SKM-1 treated with dmso at 0.1 percent for 144 hours (cell line): Measurements from ENCODE around the gene RPL41.
A peak's percentile ranks its signal among the peaks of the same experiment; 100 is the strongest.
"Not testable (repeated sequence)": the region's sequence is repeated elsewhere in the genome, so short reads cannot be mapped to it uniquely, and the experiment has no call there.

ENCODE experiments used
- DNase-seq: peaks from one replicate; lab custom pipeline; 2025; ENCODE audit not compliant: unreplicated experiment; lab: John Stamatoyannopoulos, UW

The RPL41 gene

DNA sequence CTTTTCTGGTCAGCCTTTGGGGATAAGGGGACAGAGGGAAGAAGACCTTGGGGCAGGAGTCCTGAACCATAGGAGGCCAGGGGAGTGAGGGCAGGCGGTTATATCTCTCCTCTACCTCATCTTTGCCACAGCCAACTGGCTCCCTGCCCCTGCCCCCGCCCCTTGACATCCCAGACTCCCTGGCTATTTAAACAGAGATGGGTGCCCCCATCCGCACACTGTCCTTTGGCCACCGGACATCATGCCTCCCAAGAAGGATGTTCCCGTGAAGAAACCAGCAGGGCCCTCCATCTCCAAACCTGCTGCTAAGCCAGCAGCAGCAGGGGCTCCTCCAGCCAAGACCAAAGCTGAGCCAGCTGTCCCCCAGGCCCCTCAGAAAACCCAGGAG is 37.2 kb downstream of the RPL41 start:
- DNase-seq: no peak

DNA sequence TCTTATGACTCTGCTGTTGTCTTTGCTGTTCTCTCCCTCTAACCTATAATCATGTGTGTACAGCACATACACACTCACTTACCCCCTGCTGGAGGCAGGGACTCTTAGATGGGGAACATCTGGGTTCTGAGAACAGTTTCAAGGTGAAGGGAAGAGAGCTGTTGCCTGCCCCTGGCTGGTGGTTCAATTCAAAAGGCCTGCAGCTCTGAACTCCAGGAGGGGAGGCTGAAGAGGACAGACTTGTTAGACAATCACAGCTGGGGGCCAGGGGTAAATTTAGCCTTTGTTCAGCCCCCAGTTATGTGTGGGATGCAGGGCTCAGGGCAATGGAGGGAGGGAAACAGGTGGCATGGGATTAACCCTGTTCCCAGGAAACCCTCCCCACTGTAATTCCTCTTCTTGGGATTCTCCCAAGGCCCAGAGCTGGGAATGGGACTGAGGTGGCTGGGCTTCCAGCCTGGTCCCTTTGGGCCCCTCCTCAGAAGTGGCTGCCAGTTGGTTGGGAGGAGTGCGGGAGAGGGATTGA is 37.9 kb downstream of the RPL41 start:
- DNase-seq: no peak

DNA sequence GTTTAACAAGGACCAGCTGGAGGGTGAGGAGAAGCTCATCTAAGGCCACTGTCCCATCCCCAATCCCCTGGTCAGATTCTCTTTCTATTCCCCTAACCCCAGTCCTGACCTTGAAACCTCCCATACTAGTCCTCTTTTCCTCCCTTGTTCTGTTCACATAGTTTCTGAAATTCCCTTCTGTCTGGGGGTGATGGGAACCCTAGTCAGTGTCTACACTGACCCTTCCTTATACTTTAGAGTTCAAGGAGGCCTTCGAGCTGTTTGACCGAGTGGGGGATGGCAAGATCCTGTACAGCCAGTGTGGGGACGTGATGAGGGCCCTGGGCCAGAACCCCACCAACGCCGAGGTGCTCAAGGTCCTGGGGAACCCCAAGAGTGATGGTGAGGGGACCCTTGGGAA is 38.4 kb downstream of the RPL41 start:
- no peak for DNase-seq

DNA sequence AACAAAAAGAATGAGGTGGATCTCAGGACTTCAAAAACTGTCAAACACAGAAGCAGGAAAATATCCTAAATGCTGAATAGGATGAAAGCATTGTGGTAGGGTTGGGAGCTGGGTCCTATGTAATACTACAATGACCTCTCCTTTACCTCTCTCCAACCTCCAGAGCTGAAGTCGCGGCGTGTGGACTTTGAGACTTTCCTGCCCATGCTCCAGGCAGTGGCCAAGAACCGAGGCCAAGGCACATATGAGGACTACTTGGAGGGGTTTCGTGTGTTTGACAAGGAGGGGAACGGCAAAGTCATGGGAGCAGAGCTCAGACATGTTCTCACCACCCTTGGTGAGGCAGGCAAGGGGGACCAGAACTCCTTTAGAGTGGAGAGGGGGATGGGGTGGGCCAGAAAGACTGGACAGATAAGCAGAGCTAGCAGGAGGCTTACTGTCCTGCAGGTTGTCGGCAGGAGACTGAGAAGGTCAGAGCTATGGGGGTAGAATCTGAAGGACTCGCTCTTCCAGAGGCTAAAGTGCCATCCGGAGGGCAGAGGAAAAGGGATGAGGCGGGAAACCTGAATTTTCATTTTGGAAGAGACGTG is 38.9 kb downstream of the RPL41 start:
- DNase-seq: no peak

DNA sequence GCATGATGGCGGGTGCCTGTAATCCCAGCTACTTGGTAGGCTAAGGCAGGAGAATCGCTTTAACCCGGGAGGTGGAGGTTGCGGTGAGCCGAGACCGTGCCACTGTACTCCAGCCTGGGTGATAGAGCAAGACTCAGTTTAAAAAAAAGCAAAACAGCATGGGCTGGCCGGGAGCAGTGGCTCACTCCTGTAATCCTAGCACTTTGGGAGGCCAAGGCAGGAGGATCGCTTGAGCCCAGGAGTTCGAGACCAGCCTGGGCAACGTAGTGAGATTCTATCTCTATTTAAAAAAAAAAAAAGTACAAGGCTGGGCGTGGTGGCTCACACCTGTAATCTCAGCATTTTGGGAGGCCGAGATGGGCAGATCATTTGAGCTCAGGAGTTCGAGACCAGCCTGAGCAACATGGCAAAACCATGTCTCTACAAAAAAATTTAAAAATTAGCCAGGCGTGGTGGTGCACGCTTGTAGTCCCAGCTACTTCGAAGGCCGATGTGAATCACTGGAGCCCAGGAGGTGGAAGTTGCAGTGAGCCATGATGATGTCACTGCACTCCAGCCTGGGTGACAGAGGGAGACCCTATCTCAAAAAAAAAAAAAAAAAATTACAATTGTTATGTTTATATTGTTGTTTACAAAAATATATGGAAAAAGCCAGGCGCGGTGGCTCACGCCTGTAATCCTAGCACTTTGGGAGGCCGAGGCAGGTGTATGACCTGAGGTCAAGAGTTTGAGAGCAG is 40.2 kb downstream of the RPL41 start:
- DNase-seq: not testable (repeated sequence)

DNA sequence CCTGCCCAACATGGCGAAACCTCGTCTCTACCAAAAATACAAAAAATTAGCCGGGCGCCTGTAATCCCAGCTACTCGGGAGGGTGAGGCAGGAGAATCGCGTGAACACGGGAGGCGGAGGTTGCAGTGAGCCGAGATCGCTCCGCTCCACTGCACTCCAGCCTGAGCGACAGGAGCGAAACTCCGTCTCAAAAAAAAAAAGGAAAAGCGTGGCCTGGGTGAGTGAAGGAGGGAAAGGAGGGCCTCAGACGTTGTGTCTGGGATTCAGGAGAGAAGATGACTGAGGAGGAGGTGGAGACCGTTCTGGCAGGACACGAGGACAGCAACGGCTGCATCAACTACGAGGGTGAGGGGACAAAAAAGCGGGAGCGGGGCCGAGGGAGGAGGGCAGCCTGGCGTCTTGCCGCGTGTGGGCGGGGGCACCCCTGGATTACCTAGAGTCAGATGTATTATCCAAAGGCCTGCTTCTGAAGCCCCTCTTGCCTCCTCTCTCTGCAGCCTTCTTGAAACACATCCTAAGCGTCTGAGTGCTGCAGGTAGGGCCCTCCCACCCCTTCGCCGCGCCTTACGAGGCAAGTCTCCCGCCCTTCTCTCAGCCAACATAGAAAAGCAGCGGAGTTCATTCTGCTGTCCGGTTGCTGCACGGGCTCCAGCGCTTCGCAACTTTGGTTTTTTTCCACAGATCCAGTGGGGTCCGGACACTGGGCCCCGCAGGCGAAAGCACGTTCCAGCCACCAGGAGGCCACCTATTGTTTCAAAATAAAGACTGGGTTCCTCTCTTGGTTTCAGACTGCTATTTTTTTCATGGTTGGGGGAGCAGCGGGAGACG is 41.0 kb downstream of the RPL41 start:
- peak; percentile 65 for DNase-seq

DNA sequence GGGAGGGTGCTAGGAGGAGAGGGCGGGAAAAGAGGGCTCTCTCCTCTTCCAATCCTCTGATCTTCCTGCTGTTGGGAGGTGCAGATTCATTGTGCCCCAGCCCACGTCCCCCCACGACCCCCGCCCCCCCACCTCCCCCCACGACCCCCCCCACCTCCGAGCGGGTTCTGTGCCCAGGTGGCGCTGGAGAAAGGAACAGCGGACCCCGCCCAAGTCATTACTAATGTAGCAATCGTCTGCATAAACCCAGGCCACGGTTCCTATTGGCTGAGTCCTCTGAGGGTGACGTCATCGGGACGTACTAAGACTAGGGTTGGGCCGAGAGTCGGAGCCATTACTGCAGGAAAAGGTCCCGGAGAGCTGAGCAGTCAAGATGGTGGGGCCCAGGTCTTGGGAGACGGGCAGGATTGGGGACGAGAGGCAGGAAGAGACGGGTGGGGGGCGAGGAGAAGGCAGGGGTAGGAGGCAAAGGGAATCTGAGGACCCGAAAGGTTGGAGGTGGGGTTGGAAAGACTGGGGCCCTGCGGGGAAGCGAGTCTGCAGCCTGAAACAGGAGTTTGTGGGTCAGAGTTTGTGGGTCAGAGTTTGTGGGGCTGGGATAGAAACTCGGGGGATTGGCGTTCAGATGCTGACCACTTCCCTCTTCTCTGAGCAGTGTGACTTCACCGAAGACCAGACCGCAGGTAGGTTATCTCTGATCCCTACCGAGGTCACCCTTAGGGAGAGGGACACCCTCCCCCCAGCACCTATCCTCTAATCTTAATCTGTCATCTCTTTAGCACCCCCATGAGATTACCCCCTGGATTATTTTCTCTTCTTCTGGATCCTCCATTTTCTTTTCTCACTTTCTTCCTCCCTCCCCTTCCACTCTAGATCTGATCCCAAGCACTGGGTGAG is 41.8 kb downstream of the RPL41 start, which contains the start of gene MYL6:
Gene MYL6, plus strand, starts transcription at position 331 of the 897 bp plus-strand sequence. Its CDS starts 43 bp downstream, at position 374.
- DNase-seq: peak; percentile 84

DNA sequence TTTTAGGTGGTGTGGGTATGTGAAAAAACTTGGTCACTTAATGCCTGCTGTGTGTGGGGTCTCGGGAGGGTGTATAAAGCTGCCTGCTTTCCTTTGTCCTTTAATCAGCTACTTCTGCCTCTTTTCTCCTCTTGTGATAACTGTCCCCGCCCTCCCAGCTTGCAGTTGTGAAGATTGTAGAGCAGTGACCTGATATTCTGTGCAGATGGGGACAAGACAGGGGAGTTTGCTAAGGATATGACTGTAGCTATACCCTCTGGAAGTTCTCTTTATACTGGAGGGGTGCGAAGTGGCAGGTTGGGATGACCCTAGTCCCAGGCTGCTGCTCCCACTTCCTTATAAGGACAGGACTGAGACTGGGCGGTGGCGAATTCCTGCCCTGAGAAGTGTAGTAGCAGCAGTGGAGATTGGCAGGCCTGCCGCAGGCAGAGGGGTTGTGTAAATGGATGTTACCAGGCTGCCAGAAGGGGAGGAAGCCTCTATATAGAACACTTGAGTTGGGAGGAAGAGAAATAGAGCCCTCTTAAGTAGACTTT is 42.6 kb downstream of the RPL41 start:
- DNase-seq: no peak

DNA sequence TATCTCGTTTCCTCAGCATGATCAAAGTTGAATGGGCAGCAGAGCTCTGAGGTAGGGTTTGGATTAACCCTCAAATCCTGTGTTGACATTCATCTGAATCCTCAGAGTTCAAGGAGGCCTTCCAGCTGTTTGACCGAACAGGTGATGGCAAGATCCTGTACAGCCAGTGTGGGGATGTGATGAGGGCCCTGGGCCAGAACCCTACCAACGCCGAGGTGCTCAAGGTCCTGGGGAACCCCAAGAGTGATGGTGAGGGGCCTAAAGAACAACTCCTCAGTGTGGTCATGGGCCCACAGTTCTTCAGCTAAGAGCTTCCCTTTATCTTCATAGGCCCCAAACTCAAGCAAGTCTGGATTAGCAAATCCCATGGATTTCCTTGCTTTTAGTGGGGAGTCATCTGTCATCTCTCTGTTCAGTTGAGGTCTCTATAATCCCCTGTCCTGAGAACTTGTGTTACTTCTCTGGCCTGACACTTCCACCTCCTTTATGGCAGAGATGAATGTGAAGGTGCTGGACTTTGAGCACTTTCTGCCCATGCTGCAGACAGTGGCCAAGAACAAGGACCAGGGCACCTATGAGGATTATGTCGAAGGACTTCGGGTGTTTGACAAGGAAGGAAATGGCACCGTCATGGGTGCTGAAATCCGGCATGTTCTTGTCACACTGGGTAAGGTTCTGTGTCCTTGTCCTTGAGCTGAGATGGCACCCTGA is 43.2 kb downstream of the RPL41 start:
- DNase-seq: no peak

DNA sequence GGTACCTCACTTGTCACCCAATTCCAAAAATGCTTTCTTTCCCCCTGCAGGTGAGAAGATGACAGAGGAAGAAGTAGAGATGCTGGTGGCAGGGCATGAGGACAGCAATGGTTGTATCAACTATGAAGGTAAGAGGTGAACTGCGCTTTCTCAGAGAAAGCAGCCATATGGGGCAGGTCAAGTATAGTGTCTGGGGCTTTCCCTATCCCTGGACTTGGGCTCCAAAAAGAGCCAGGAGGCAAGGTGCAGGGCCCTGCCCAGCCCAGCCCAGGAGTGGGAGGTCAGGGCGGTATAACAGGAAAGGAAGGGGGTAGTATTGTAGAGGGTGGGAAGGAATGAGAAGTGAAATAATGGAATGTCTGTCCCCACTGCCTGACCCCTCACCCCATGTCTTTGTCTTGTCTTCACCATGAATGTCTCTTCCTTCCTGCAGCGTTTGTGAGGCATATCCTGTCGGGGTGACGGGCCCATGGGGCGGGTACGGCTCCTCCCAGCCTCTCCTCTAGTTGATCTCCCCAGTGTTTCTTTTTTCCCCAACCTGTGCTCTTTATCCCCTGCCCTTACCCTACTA is 43.8 kb downstream of the RPL41 start:
- no peak for DNase-seq

DNA sequence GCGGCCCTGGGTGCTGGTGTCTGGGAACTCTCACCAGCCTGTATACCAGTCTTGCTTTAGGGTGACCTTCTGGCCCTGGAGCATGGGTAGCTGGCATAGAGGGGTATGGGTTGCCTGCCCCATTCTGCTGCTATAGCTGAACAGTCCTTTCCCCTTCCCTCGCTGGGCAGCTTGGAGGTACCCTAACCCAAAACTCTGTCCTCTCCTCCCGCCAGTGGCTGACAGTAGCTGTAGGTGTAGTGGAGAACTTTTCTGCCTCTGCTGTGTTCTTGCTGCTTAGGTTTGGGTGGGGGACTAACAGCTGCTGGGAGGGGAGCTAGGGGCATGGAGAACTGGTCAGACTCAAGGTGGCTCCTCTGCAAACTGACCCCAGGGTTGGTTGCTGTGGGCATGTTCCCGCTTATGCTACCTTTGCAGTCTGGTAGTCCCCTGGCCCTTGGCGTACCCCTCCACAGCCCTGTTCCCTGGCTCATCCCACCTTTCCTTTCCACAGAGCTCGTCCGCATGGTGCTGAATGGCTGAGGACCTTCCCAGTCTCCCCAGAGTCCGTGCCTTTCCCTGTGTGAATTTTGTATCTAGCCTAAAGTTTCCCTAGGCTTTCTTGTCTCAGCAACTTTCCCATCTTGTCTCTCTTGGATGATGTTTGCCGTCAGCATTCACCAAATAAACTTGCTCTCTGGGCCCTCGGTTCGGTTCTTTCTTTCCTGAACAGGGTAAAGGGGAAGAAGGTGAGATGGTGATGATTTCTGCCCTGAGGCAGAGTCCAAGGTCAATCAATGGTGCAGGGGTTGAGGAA is 44.7 kb downstream of the RPL41 start:
- DNase-seq: no peak

DNA sequence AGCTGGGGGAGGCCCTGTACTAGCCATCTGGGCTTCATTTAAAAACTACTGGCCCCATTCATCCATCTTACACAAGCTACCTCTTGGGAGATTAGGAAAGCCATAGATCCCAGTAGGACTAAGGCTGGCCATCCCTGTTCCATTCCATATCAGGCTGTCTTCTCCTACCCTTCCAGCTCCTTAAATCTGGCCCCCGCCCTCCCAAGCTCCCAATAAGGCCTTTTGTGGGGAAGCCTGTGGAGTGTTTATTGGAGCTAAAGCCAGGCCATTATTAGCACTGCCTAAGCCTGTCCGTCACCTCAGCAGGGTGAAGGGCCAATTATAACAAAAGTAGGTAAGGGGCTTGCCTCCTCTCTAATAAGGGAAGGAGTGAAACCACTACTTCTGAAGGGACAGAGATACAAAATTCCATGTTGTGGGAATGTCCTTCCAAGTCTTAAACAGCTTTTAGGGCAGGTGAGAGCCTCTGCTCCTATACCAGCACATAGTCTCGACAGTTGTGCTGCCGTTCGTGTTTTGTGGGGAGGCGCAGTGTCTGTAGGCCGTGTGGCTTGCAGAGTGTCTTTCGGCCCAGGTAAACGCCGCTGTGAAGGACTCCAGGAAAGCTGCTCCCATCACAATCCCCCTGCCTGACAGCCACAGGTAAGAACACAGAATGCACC is 45.4 kb downstream of the RPL41 start:
- no peak for DNase-seq

DNA sequence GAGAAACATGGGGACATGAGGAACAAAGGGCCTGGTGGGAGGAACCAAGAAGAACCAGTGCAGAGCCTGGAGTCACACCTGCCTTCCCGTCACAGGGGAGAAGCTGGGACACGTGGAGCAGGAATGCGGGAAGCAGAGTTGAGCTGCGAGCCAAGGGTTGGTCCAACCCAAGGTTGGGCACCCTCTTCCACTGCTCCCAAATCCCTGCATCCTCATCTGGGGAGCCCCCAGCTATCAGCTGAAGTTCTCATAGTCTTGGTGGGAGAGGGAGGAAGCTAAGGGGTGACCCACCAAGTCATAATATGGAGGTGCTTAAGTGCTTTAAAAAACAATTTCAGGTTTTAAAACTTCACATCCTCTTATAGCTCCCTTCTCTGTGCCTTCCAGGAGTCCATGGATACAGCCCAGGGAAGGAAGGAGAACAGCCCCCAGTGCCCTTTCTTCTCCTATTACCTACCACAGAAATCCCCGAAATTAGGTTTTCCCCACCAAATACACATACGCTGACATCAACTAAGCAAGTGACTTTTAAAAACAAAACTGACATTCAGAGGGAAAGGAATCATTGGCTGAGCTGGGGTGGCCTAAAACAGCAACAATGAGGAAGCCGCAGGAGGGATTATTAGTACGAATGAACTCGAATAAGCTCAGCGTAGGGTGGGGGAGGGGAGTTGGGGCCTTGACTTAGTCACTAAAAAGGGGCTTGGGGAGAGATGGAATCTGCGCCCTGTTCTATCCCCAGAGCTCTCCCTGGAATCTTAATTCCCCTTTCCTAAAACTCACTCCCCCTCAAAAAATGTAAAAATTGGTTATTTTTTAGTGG is 46.2 kb downstream of the RPL41 start:
- no peak for DNase-seq

DNA sequence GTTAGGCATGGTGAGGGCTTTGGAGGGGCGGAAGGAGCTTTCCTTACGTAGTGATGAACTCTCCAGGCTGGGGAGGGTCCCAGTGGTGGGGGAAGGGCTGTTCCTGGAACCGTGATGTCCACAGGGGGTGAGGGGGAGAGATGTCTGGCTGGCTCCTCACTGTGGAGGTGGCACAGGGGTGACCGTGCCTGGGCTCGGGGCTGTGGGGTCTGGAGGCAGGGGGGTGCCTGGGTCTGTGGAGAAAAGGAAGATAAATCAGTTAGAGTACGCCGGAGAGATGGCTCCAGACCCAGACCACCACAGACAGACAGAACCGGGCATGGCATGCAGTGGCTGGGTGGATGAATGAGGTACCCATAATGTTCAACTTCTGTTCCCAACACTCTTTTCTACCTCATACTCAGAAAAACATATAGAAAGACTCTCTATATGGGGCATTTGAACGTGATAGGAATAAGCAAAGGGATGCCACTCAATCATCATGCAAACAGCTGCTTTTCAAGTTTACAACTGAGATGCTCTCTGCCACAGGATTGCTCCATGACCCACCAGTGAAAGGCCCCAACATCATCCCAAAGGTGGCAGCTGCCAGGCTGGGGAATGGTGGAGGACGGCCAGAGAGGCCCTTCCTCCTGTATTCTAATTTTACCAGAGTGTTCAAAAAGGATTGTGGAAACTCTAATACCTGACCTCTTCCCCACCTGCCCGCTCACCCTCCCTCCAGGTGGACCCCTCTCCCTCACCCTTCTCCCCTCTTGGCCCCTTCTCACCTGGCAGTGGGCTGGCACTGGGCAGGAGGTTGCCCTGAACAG is 47.3 kb downstream of the RPL41 start:
- no peak for DNase-seq

DNA sequence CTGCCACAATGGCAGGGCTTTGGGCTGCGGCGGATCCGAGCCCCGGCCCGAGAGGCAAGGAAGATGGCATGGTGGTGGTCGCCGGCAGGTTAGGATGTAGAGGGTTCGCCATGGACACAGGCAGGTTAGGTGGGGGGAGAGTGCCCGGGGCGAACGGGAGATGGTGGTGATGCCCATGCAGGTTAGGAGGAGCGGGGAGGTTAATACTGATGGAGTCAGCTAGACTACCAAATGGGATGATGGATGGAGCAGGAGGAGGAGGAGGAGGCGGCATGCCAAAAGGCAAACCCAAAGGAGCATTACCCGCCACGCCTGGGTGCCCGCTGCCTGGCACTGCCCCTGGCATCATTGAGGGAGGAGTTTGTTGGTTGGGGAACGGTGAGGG is 47.9 kb downstream of the RPL41 start:
- no peak for DNase-seq

DNA sequence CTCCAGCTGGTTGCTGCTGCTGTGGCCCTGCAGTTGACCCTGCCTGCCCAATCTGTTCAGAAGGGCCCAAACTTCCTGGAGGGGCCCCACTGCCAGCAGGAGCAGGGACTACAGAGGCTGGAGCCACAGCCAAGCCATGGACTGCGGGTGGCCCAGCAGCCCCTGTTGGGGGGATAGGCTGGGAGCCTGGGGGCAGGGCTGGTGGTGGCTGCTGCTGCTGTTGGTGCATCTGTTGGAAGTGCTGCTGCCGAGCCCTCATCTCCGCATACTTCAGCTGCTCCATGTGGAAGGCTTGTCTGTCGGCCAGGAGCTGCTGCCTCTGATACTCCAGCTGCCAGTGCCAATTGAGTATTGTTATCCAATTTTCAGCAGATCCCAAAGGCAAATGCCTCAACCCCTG is 48.9 kb downstream of the RPL41 start:
- DNase-seq: no peak
